Transverse colon (tissue), 4 donors: Measurements from ENCODE around the gene OGG1.

Experiments used
- EP300 ChIP-seq: sonication (generic); formaldehyde crosslinking; IDR thresholded peaks from one replicate; pipeline ENCODE4 v1.6.1; 2017; ENCODE audit warnings: antibody characterized with exemption, low read depth
- POLR2A ChIP-seq: fragments of 450-650 bp; IDR thresholded peaks from one replicate; pipeline ENCODE4 v1.6.1; 2016; ENCODE audit warnings: antibody characterized with exemption, mild to moderate bottlenecking, moderate library complexity
- POLR2AphosphoS5 ChIP-seq, 3 donors: sonication (generic); formaldehyde crosslinking; IDR thresholded peaks; one replicate each; pipeline ENCODE4 v1.6.1; 2016; ENCODE audit warnings: antibody characterized with exemption in 3 of 3
- TF ChIP-seq, protein P1 (sequence below), 5 experiments: fragments of 200-600 bp in 3 of 5; fragments of 450-650 bp in 2 of 5; sonication (generic) in 3 of 5; IDR thresholded peaks; 1 replicate in 2 of 5; 2 replicates in 3 of 5; pipeline ENCODE4 v1.5.1; 2016 to 2017; ENCODE audit warnings: antibody characterized with exemption in 5 of 5, inconsistent platforms in 3 of 5, mild to moderate bottlenecking in 2 of 5, moderate library complexity in 1 of 5

GRCh38 chr3:9765865-9766264 is 16.1 kb downstream of the OGG1 start:
- TF ChIP-seq, protein P1, sequence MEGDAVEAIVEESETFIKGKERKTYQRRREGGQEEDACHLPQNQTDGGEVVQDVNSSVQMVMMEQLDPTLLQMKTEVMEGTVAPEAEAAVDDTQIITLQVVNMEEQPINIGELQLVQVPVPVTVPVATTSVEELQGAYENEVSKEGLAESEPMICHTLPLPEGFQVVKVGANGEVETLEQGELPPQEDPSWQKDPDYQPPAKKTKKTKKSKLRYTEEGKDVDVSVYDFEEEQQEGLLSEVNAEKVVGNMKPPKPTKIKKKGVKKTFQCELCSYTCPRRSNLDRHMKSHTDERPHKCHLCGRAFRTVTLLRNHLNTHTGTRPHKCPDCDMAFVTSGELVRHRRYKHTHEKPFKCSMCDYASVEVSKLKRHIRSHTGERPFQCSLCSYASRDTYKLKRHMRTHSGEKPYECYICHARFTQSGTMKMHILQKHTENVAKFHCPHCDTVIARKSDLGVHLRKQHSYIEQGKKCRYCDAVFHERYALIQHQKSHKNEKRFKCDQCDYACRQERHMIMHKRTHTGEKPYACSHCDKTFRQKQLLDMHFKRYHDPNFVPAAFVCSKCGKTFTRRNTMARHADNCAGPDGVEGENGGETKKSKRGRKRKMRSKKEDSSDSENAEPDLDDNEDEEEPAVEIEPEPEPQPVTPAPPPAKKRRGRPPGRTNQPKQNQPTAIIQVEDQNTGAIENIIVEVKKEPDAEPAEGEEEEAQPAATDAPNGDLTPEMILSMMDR (IDR thresholded peaks at IDR 0.05): no peak
- TF ChIP-seq POLR2A: no peak
- no peak for TF ChIP-seq POLR2AphosphoS5 (IDR thresholded peaks at IDR 0.05)
- TF ChIP-seq EP300: no peak
